Trophoblast cell (in vitro differentiated cells and primary cell): Measurements from ENCODE around the gene ETV6.

ENCODE experiments used
- DNase-seq, 2 donors: peaks; one replicate each; pipeline ENCODE4 v3.0.0-alpha.2; 2016
- H2AFZ ChIP-seq: 2 replicates; pipeline ENCODE4 v1.6.1; 2013; ENCODE audit warnings: low read length, moderate library complexity, mild to moderate bottlenecking; ENCODE audit not compliant: insufficient read depth, poor library complexity
- H2AK5ac ChIP-seq: 2 replicates; pipeline ENCODE4 v1.6.1; 2013; ENCODE audit warnings: mild to moderate bottlenecking, low read length
- H2BK120ac ChIP-seq: 2 replicates; pipeline ENCODE4 v1.6.1; 2013; ENCODE audit warnings: low read length, mild to moderate bottlenecking, moderate library complexity; ENCODE audit not compliant: insufficient read depth, poor library complexity
- H2BK12ac ChIP-seq: 2 replicates; pipeline ENCODE4 v1.6.1; 2013; ENCODE audit warnings: mild to moderate bottlenecking, low read length, moderate library complexity
- H2BK5ac ChIP-seq: 2 replicates; pipeline ENCODE4 v1.6.1; 2013; ENCODE audit warnings: low read length, low read depth, moderate library complexity, mild to moderate bottlenecking; ENCODE audit not compliant: poor library complexity
- H3K14ac ChIP-seq: 2 replicates; pipeline ENCODE4 v1.6.1; 2013; ENCODE audit warnings: mild to moderate bottlenecking, low read length
- H3K18ac ChIP-seq: 2 replicates; pipeline ENCODE4 v1.6.1; 2013; ENCODE audit warnings: mild to moderate bottlenecking, low read length
- H3K23ac ChIP-seq: 2 replicates; pipeline ENCODE4 v1.6.1; 2013; ENCODE audit warnings: low read length
- H3K27ac ChIP-seq: 2 replicates; pipeline ENCODE4 v1.5.1; 2013; ENCODE audit warnings: low read depth, mild to moderate bottlenecking, inconsistent platforms, low read length, moderate library complexity
- H3K27me3 ChIP-seq: 2 replicates; pipeline ENCODE4 v1.6.1; 2013; ENCODE audit warnings: inconsistent platforms, mild to moderate bottlenecking, low read length, moderate library complexity; ENCODE audit not compliant: insufficient read depth
- H3K36me3 ChIP-seq, 2 experiments: 1 replicate in 1 of 2; 2 replicates in 1 of 2; pipeline ENCODE4 v1.6.1; 2013; ENCODE audit warnings: low read length in 2 of 2, mild to moderate bottlenecking in 2 of 2, moderate library complexity in 1 of 2; ENCODE audit not compliant: insufficient read depth in 2 of 2, control insufficient read depth in 1 of 2
- H3K4ac ChIP-seq: 2 replicates; pipeline ENCODE4 v1.6.1; 2013; ENCODE audit warnings: low read depth, mild to moderate bottlenecking, low read length, moderate library complexity
- H3K4me1 ChIP-seq, 2 experiments: 1 replicate in 1 of 2; 2 replicates in 1 of 2; pipeline ENCODE4 v1.6.1; 2013; ENCODE audit warnings: low read length in 2 of 2, mild to moderate bottlenecking in 2 of 2, moderate library complexity in 1 of 2; ENCODE audit not compliant: insufficient read depth in 2 of 2, control insufficient read depth in 1 of 2
- H3K4me2 ChIP-seq: 2 replicates; pipeline ENCODE4 v1.6.1; 2013; ENCODE audit warnings: inconsistent platforms, mild to moderate bottlenecking, low read length, moderate library complexity
- H3K4me3 ChIP-seq: 2 replicates; pipeline ENCODE4 v1.5.1; 2013; ENCODE audit warnings: mild to moderate bottlenecking, low read depth, low read length, inconsistent platforms
- H3K79me1 ChIP-seq: one replicate; pipeline ENCODE4 v1.6.1; 2013; ENCODE audit warnings: low read length
- H3K79me2 ChIP-seq: 2 replicates; pipeline ENCODE4 v1.6.1; 2013; ENCODE audit warnings: low read length, mild to moderate bottlenecking; ENCODE audit not compliant: control insufficient read depth, insufficient read depth, poor library complexity
- H3K9ac ChIP-seq: 2 replicates; pipeline ENCODE4 v1.6.1; 2013; ENCODE audit warnings: mild to moderate bottlenecking, low read length
- H3K9me3 ChIP-seq: 2 replicates; pipeline ENCODE4 v1.6.1; 2013; ENCODE audit warnings: low read depth, mild to moderate bottlenecking, control low read depth, inconsistent platforms, low read length; ENCODE audit not compliant: insufficient read depth
- H4K12ac ChIP-seq: 2 replicates; pipeline ENCODE4 v1.6.1; 2013; ENCODE audit warnings: low read depth, mild to moderate bottlenecking, low read length, moderate library complexity
- H4K8ac ChIP-seq: 2 replicates; pipeline ENCODE4 v1.6.1; 2013; ENCODE audit warnings: low read depth, mild to moderate bottlenecking, low read length, moderate library complexity
- H4K91ac ChIP-seq: one replicate; pipeline ENCODE4 v1.6.1; 2013; ENCODE audit warnings: low read depth, mild to moderate bottlenecking, low read length, moderate library complexity
- WGBS: extraction: QIAGEN DNeasy Blood & Tissue Kit; methylation state at CpG from one replicate; pipeline ENCODE4 v1.1.7; 2013; ENCODE audit warnings: missing lambda C conversion rate; ENCODE audit not compliant: insufficient read length, insufficient coverage; ENCODE audit errors: extremely low coverage; 5-methylcytosine and 5-hydroxymethylcytosine counted together

The ETV6 gene

GRCh38 chr12:11694528-11694927 lies 45.1 kb downstream of the ETV6 start:
- no peak overlapping the region for H2AFZ ChIP-seq
- peaks cover 4% of the 10 kb centered on the region in 2 experiments for H3K4me1 ChIP-seq
- H3K18ac ChIP-seq = no peak overlapping the region
- H4K91ac ChIP-seq = no peak overlapping the region
- no peak for DNase-seq
- no peak overlapping the region for H2BK12ac ChIP-seq
- no peak overlapping the region for H3K9ac ChIP-seq
- WGBS = no CpG with 5 or more reads among the region's 5 CpGs
- no peak overlapping the region for H4K12ac ChIP-seq
- H3K79me1 ChIP-seq = peaks cover 3% of the 10 kb centered on the region
- H2BK5ac ChIP-seq = no peak overlapping the region
- no peak overlapping the region for H3K4me3 ChIP-seq
- H3K36me3 ChIP-seq = no peaks in the 10 kb centered on the region
- no peaks in the 10 kb centered on the region for H3K79me2 ChIP-seq
- H3K9me3 ChIP-seq = no peaks in the 10 kb centered on the region
- H3K4ac ChIP-seq = no peak overlapping the region
- no peak overlapping the region for H2AK5ac ChIP-seq
- H3K27me3 ChIP-seq = no peaks in the 10 kb centered on the region
- no peak overlapping the region for H4K8ac ChIP-seq
- H3K27ac ChIP-seq = no peak overlapping the region
- H3K14ac ChIP-seq = no peak overlapping the region
- H2BK120ac ChIP-seq = no peak overlapping the region
- no peak overlapping the region for H3K23ac ChIP-seq
- H3K4me2 ChIP-seq = no peak overlapping the region

- no peak overlapping the region for H4K91ac ChIP-seq
- H3K4me1 ChIP-seq = no peaks in the 10 kb centered on the region
- no peak for DNase-seq
- no peak overlapping the region for H4K8ac ChIP-seq
- no peak overlapping the region for H2BK120ac ChIP-seq
- no peak overlapping the region for H4K12ac ChIP-seq
- H3K4me2 ChIP-seq = no peak overlapping the region
- H3K4ac ChIP-seq = no peak overlapping the region
- WGBS = no CpG with 5 or more reads among the region's 3 CpGs
- H3K79me1 ChIP-seq = no peaks in the 10 kb centered on the region
- no peak overlapping the region for H3K18ac ChIP-seq
- H3K9me3 ChIP-seq = no peaks in the 10 kb centered on the region
- H3K14ac ChIP-seq = no peak overlapping the region
- H2BK5ac ChIP-seq = no peak overlapping the region
- H2AK5ac ChIP-seq = no peak overlapping the region
- H3K27ac ChIP-seq = no peak overlapping the region
- H3K79me2 ChIP-seq = no peaks in the 10 kb centered on the region
- H3K27me3 ChIP-seq = no peaks in the 10 kb centered on the region
- H3K23ac ChIP-seq = no peak overlapping the region
- H2AFZ ChIP-seq = no peak overlapping the region
- no peaks in the 10 kb centered on the region for H3K36me3 ChIP-seq
- H2BK12ac ChIP-seq = no peak overlapping the region
- H3K4me3 ChIP-seq = no peak overlapping the region
- H3K9ac ChIP-seq = no peak overlapping the region
Observed at GRCh38 chr12:11695321-11695720, 45.8 kb downstream of the ETV6 start.

- no CpG with 5 or more reads among the region's 3 CpGs for WGBS
- no peaks in the 10 kb centered on the region for H3K9me3 ChIP-seq
Observed at GRCh38 chr12:11696084-11696483, 46.6 kb downstream of the ETV6 start.

GRCh38 chr12:11697131-11697530 lies 47.7 kb downstream of the ETV6 start:
- Histone ChIP-seq H2BK5ac (no peak overlapping the region), H3K4me1 (peaks cover 8 to 10% of the 10 kb centered on the region in 2 experiments), H4K91ac (no peak overlapping the region), H4K8ac (no peak overlapping the region), H3K14ac (no peak overlapping the region), H3K4ac (no peak overlapping the region), H3K9me3 (no peaks in the 10 kb centered on the region), H3K4me3 (no peak overlapping the region), H3K79me1 (no peaks in the 10 kb centered on the region), H3K9ac (no peak overlapping the region), H2AFZ (no peak overlapping the region), H4K12ac (no peak overlapping the region), H3K27me3 (no peaks in the 10 kb centered on the region), H3K36me3 (no peaks in the 10 kb centered on the region), H3K4me2 (no peak overlapping the region), H3K18ac (no peak overlapping the region), H3K79me2 (no peaks in the 10 kb centered on the region), H3K27ac (no peak overlapping the region), H2BK120ac (no peak overlapping the region), H2BK12ac (no peak overlapping the region), H3K23ac (no peak overlapping the region), H2AK5ac (no peak overlapping the region)
- no peak for DNase-seq
- no CpG with 5 or more reads among the region's 5 CpGs for WGBS

More at GRCh38 chr12:11696084-11696483, 46.6 kb downstream of the ETV6 start:
- H4K12ac ChIP-seq = no peak overlapping the region
- H3K9ac ChIP-seq = no peak overlapping the region
- H3K23ac ChIP-seq = no peak overlapping the region
- H3K27me3 ChIP-seq = no peaks in the 10 kb centered on the region
- no peak overlapping the region for H3K4me3 ChIP-seq
- no peaks in the 10 kb centered on the region for H3K79me1 ChIP-seq
- no peak overlapping the region for H4K8ac ChIP-seq
- no peak overlapping the region for H2BK12ac ChIP-seq
- no peak overlapping the region for H2BK5ac ChIP-seq
- peaks cover 0 to 2% of the 10 kb centered on the region in 2 experiments for H3K4me1 ChIP-seq
- no peak overlapping the region for H2AFZ ChIP-seq
- no peak overlapping the region for H2AK5ac ChIP-seq
- no peak for DNase-seq
- no peaks in the 10 kb centered on the region for H3K36me3 ChIP-seq
- no peak overlapping the region for H2BK120ac ChIP-seq
- no peak overlapping the region for H3K14ac ChIP-seq
- H3K4me2 ChIP-seq = no peak overlapping the region
- no peak overlapping the region for H3K4ac ChIP-seq
- no peak overlapping the region for H4K91ac ChIP-seq
- no peak overlapping the region for H3K18ac ChIP-seq
- no peak overlapping the region for H3K27ac ChIP-seq
- no peaks in the 10 kb centered on the region for H3K79me2 ChIP-seq
